ENCODE results near the gene TMEM218.
"Not testable (repeated sequence)": the region's sequence is repeated elsewhere in the genome, so short reads cannot be mapped to it uniquely, and the experiment has no call there.

Gene TMEM218

GRCh38 chr11:125090151-125090550 lies 21.3 kb downstream of the TMEM218 start:
- DNase-seq, ATAC-seq: not testable (repeated sequence)

- not testable (repeated sequence) for DNase-seq, ATAC-seq
Measured at GRCh38 chr11:125089481-125089880, 21.9 kb downstream of the TMEM218 start.

GRCh38 chr11:125088576-125089455 lies 22.6 kb downstream of the TMEM218 start:
- no peak for DNase-seq
- ATAC-seq, result no peak

- no peak for DNase-seq
- no peak for ATAC-seq
Measured at GRCh38 chr11:125088123-125088522, 23.3 kb downstream of the TMEM218 start.

- ATAC-seq, result no peak
- no peak for DNase-seq
Measured at GRCh38 chr11:125086633-125087296, 24.7 kb downstream of the TMEM218 start.

GRCh38 chr11:125085301-125086081 lies 25.9 kb downstream of the TMEM218 start:
- no peak for DNase-seq

GRCh38 chr11:125084761-125085231 lies 26.6 kb downstream of the TMEM218 start:
- no peak for ATAC-seq
- DNase-seq, result no peak

More at GRCh38 chr11:125085301-125086081, 25.9 kb downstream of the TMEM218 start:
- no peak for ATAC-seq

- no peak for DNase-seq
- no peak for ATAC-seq
Measured at GRCh38 chr11:125084057-125084416, 27.4 kb downstream of the TMEM218 start.

GRCh38 chr11:125083312-125084056 lies 27.9 kb downstream of the TMEM218 start:
- no peak for ATAC-seq
- DNase-seq, result no peak

GRCh38 chr11:125082611-125083311 lies 28.7 kb downstream of the TMEM218 start:
- ATAC-seq, result no peak
- no peak for DNase-seq

GRCh38 chr11:125082040-125082439 lies 29.4 kb downstream of the TMEM218 start:
- DNase-seq (no peak), ATAC-seq (no peak)

- no peak for DNase-seq
- no peak for ATAC-seq
Measured at GRCh38 chr11:125081098-125081798, 30.2 kb downstream of the TMEM218 start.

- no peak for DNase-seq
- ATAC-seq, result no peak
Measured at GRCh38 chr11:125080531-125080911, 30.9 kb downstream of the TMEM218 start.

GRCh38 chr11:125079878-125080530 lies 31.4 kb downstream of the TMEM218 start:
- DNase-seq (no peak), ATAC-seq (no peak)

- DNase-seq (no peak), ATAC-seq (no peak)
Measured at GRCh38 chr11:125079151-125079877, 32.1 kb downstream of the TMEM218 start.

GRCh38 chr11:125078516-125079140 lies 32.8 kb downstream of the TMEM218 start:
- no peak for DNase-seq
- no peak for ATAC-seq

- ATAC-seq, result no peak
- DNase-seq, result no peak
Measured at GRCh38 chr11:125078016-125078415, 33.4 kb downstream of the TMEM218 start.

GRCh38 chr11:125076378-125076945 lies 35.0 kb downstream of the TMEM218 start:
- ATAC-seq (no peak), DNase-seq (no peak)

Data from stimulated activated naive CD8-positive, alpha-beta T cell treated with anti-CD3 and anti-CD28 coated beads, Interleukin-15, Interleukin-2, amounts not matched to agents 100 U/mL and 50 U/mL, for 24 hours (primary cell).